Endothelial cell of umbilical vein (primary cell): ENCODE data around the gene PGS1. TPM values are rescaled to one million over a fixed set of nuclear protein-coding genes. Genes with fewer than 3 reads are reported as not detected.

ENCODE experiments used
- BruUV-seq: library from RNA; stranded (reverse); fragments of 400-500 nt; replicated peaks from 2 replicates; lab custom pipeline; 2021; lab: Mats Ljungman, UMichigan
- CTCF ChIA-PET: fragments of 300-600, 350-600 bp; sonication (Branson Sonifier 250); formaldehyde crosslinking; loops from one replicate; lab custom pipeline; 2021; ENCODE audit warnings: antibody characterized with exemption, inconsistent platforms; lab: Charles Lee
- POLR2A ChIA-PET: fragments of 300-600, 350-600 bp; sonication (Branson Sonifier 250); formaldehyde crosslinking; loops from one replicate; lab custom pipeline; 2021; ENCODE audit warnings: antibody characterized with exemption, inconsistent platforms; lab: Charles Lee
- DNase-seq: peaks from one replicate; pipeline ENCODE4 v3.0.0-alpha.2; 2011; ENCODE audit warnings: low read depth, low spot score
- FAIRE-seq: peaks from 2 replicates; lab custom pipeline; 2011; peaks lifted over from hg19 to GRCh38; lab: Jason Lieb, UNC
- H2AFZ ChIP-seq: 2 replicates; pipeline ENCODE4 v1.6.0; 2012; ENCODE audit warnings: low read depth, low read length, control low read depth, inconsistent platforms
- H3K27ac ChIP-seq: 2 replicates; pipeline ENCODE4 v1.5.1; 2011; ENCODE audit warnings: low read depth, mild to moderate bottlenecking, control low read depth, low read length, moderate library complexity; ENCODE audit not compliant: insufficient read depth
- H3K27me3 ChIP-seq, 2 experiments: 2 replicates each; pipeline versions ENCODE4 v1.6.0 to v1.6.1; 2011; ENCODE audit warnings: low read length in 2 of 2, mixed read lengths in 1 of 2; ENCODE audit not compliant: control insufficient read depth in 2 of 2, insufficient read depth in 2 of 2
- H3K36me3 ChIP-seq, 2 experiments: 2 replicates in 1 of 2; 3 replicates in 1 of 2; pipeline ENCODE4 v1.5.1; 2011; ENCODE audit warnings: low read length in 2 of 2, mild to moderate bottlenecking in 1 of 2, moderate library complexity in 1 of 2; ENCODE audit not compliant: control insufficient read depth in 2 of 2, insufficient read depth in 2 of 2; ENCODE audit errors: extremely low read depth in 1 of 2
- H3K4me1 ChIP-seq: 3 replicates; pipeline ENCODE4 v1.5.1; 2011; ENCODE audit warnings: mild to moderate bottlenecking, low read length; ENCODE audit not compliant: control insufficient read depth, insufficient read depth; ENCODE audit errors: extremely low read depth
- H3K4me2 ChIP-seq: 2 replicates; pipeline ENCODE4 v1.6.1; 2011; ENCODE audit warnings: low read length, control low read depth, mixed read lengths; ENCODE audit not compliant: insufficient read depth
- H3K4me3 ChIP-seq, 3 experiments: fragments of 200-600 bp in 1 of 3; sonication (generic), shearing (Covaris generic) in 1 of 3; replicated peaks in 1 of 3; 2 replicates each; pipeline ENCODE4 v1.5.1; 2011 to 2016; ENCODE audit warnings: control low read depth in 3 of 3, low read length in 3 of 3, mild to moderate bottlenecking in 2 of 3, inconsistent platforms in 1 of 3, low read depth in 1 of 3, moderate library complexity in 1 of 3; ENCODE audit not compliant: insufficient read depth in 1 of 3
- H3K79me2 ChIP-seq: 2 replicates; pipeline ENCODE4 v1.6.0; 2012; ENCODE audit warnings: low read length, inconsistent platforms; ENCODE audit not compliant: control insufficient read depth, insufficient read depth
- H3K9ac ChIP-seq: replicated peaks from 2 replicates; pipeline ENCODE3; 2011; ENCODE audit warnings: low read length, control low read depth; ENCODE audit not compliant: insufficient read depth; ENCODE audit errors: extremely low read depth
- H3K9me1 ChIP-seq: replicated peaks from 3 replicates; pipeline ENCODE4 v1.6.0; 2011; ENCODE audit warnings: mild to moderate bottlenecking, low read length; ENCODE audit not compliant: control insufficient read depth, insufficient read depth; ENCODE audit errors: extremely low read depth
- H3K9me3 ChIP-seq: replicated peaks from 2 replicates; pipeline ENCODE4 v1.5.1; 2012; ENCODE audit warnings: low read length, inconsistent platforms; ENCODE audit not compliant: control insufficient read depth, insufficient read depth
- H4K20me1 ChIP-seq: replicated peaks from 2 replicates; pipeline ENCODE3; 2011; ENCODE audit warnings: mild to moderate bottlenecking, low read length; ENCODE audit not compliant: control insufficient read depth, insufficient read depth; ENCODE audit errors: extremely low read depth
- CTCF ChIP-seq, 2 donors: IDR thresholded peaks; 1 replicate in 1 of 2; 2 replicates in 1 of 2; pipeline ENCODE4 v1.5.1; 2011; ENCODE audit warnings: low read length in 2 of 2, mild to moderate bottlenecking in 2 of 2, moderate library complexity in 2 of 2, control low read depth in 1 of 2, inconsistent platforms in 1 of 2, low read depth in 1 of 2; ENCODE audit not compliant: insufficient read depth in 1 of 2; ENCODE audit errors: extremely low read depth in 1 of 2
- EZH2 ChIP-seq: IDR thresholded peaks from 2 replicates; pipeline ENCODE4 v1.6.1; 2012; ENCODE audit warnings: borderline replicate concordance, low read depth, mild to moderate bottlenecking, moderate library complexity, low read length, inconsistent platforms; ENCODE audit not compliant: severe bottlenecking
- FOS ChIP-seq: IDR thresholded peaks from 2 replicates; pipeline ENCODE4 v1.6.1; 2011; ENCODE audit warnings: mild to moderate bottlenecking, low read length, moderate library complexity, borderline replicate concordance; ENCODE audit not compliant: insufficient read depth
- GATA2 ChIP-seq: IDR thresholded peaks from 2 replicates; pipeline ENCODE4 v1.7.0; 2011; ENCODE audit warnings: low read depth, mild to moderate bottlenecking, moderate library complexity, mixed read lengths, low read length; ENCODE audit not compliant: insufficient read length, insufficient read depth
- JUN ChIP-seq: IDR thresholded peaks from 2 replicates; pipeline ENCODE4 v1.6.1; 2011; ENCODE audit warnings: borderline replicate concordance, low read depth; ENCODE audit not compliant: insufficient read length, insufficient read depth
- MYC ChIP-seq: IDR thresholded peaks from one replicate; pipeline ENCODE4 v1.6.1; 2011; ENCODE audit warnings: mild to moderate bottlenecking, low read depth, low read length
- POLR2A ChIP-seq: IDR thresholded peaks from 2 replicates; pipeline ENCODE4 v1.6.1; 2012; ENCODE audit warnings: low read depth, mild to moderate bottlenecking, control low read depth, low read length
- POLR2AphosphoS5 ChIP-seq: IDR thresholded peaks from 2 replicates; pipeline ENCODE4 v1.6.1; 2012; ENCODE audit warnings: low read depth, mild to moderate bottlenecking, control low read depth, low read length, moderate library complexity; ENCODE audit not compliant: insufficient read depth
- dilution Hi-C: fragments of 300-500 bp; cut with MboI; formaldehyde crosslinking; loops from one replicate; pipeline ENCODE4 v1.15.0; 2019; ENCODE audit warnings: low sequenced_read_pairs; ENCODE audit not compliant: extremely low pct_ligation_motif_present
- intact Hi-C: fragments of 100-400 bp; cut with micrococcal nuclease; formaldehyde crosslinking; loops from one replicate; pipeline ENCODE4 v1.10.0; 2022
- polyA plus RNA-seq, 4 experiments: library from polyadenylated mRNA; depleted of rRNA in 3 of 4; stranded (reverse) in 3 of 4; unstranded in 1 of 4; fragments of >200 nt; gene quantifications; 2 replicates each; pipeline versions ENCODE4 v1.2.1 to v1.2.3, GENCODE V29; 2011 to 2012; ENCODE audit warnings: missing spikeins in 1 of 4
- total RNA-seq: library from RNA; stranded (reverse); gene quantifications from 2 replicates; pipeline ENCODE4 v1.2.3, GENCODE V29; 2021
- TF ChIP-seq, protein P1 (sequence below): IDR thresholded peaks from 2 replicates; pipeline ENCODE4 v1.6.1; 2011; ENCODE audit not compliant: insufficient read depth, insufficient read length

Gene PGS1
- total and polyA plus RNA-seq, 2 donors (not counting 3 experiments of a cell fraction or from before 2014, with no cell fraction given), result 50.8 to 66.0 TPM

GRCh38 chr17:78431692-78431958 lies 53.2 kb downstream of the PGS1 start:
- no peak for TF ChIP-seq GATA2
- no peak for TF ChIP-seq POLR2A
- no peak for TF ChIP-seq CTCF (IDR thresholded peaks at IDR 0.05; ENCODE audit: extremely low read depth in 1 of 2, insufficient read depth in 1 of 2, low read depth in 1 of 2, low read length in 2 of 2)
- TF ChIP-seq, protein P1, sequence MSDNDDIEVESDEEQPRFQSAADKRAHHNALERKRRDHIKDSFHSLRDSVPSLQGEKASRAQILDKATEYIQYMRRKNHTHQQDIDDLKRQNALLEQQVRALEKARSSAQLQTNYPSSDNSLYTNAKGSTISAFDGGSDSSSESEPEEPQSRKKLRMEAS, result no peak
- TF ChIP-seq EZH2, result no peak
- TF ChIP-seq FOS, result no peak
- TF ChIP-seq POLR2AphosphoS5, result no peak
- no peak for TF ChIP-seq MYC
- TF ChIP-seq JUN, result no peak
- Histone ChIP-seq H3K27me3 (no peaks in the 10 kb centered on the region), H3K4me2 (no peak overlapping the region), H3K4me1 (no peaks in the 10 kb centered on the region), H3K9me3 (no peaks in the 10 kb centered on the region), H3K36me3 (peaks cover 0 to 14% of the 10 kb centered on the region in 2 experiments), H4K20me1 (no peaks in the 10 kb centered on the region), H3K27ac (no peak overlapping the region), H3K9me1 (no peaks in the 10 kb centered on the region), H3K4me3 (no peak overlapping the region), H3K79me2 (no peaks in the 10 kb centered on the region), H2AFZ (no peak overlapping the region), H3K9ac (no peak overlapping the region)
- CTCF ChIA-PET, result no interaction called here
- BruUV-seq, result no TSS peak
- intact Hi-C loops (no loop called here), dilution Hi-C loops (no loop called here)
- DNase-seq (no peak), FAIRE-seq (no peak)
- POLR2A ChIA-PET, result no interaction called here
